ENCODE results near the gene CDH24. TPM values are rescaled to one million over a fixed set of nuclear protein-coding genes. Genes with fewer than 3 reads are reported as not detected.

The CDH24 gene
- total and polyA plus RNA-seq, 2 of the 8 experiments (the other 6 are each of a cell fraction or from before 2014, with no cell fraction given), result 18.1 to 27.6 TPM

DNA sequence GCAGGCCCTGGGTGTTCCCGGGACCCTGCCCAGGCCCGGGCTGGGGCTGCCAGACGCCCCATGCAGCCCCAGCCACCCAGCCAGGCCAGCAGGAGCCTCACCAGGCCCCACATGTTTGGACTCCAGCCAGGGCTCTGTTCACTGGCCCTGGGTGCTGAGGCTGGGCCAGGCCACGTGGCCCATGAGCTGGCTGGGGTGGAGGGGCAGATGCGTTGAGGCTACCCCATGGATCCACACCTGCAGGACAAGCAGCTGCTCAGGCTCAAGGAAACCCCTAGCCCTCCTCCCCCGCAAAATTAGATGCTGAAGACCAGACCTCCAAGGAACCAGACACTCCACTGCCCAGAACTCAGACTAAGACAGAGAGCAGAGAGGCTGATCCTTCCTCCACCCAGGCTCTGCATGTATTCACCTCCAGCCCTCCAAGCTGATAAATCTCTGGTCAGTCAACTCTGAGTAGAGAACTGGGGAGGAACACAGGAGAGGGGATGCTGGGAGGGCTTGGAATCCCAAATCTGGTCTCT lies 1.6 kb downstream of the CDH24 start:
- H3K9ac ChIP-seq (replicated peaks in 1 of 4; ENCODE audit: extremely low read depth in 1 of 4, low read depth in 3 of 4, low read length in 3 of 4), result no peak overlapping the region
- H3K4ac ChIP-seq (replicated peaks; ENCODE audit: insufficient read length, low read depth, low read length), result no peak overlapping the region
- no peak overlapping the region for H3K56ac ChIP-seq (replicated peaks; ENCODE audit: insufficient read length, low read depth, low read length)
- no peaks in the 10 kb centered on the region for H3K79me1 ChIP-seq (ENCODE audit: low read depth, low read length)
- 0 out of 2 replicates have a peak overlapping the region, but pooled peaks have one; percentile 15 for H2BK5ac ChIP-seq (ENCODE audit: low read depth, low read length)
- DNase-seq (ENCODE audit: low read depth in 1 of 2, low spot score in 2 of 2) (no peak), FAIRE-seq (no peak)
- ChIA-PET CTCF (ENCODE audit: partially characterized antibody) (interaction anchor here (0.6 to 29.2 kb wide), 25 partner anchors 8 to 290 kb away, joined by 3 to 785 read pairs (median 5); partner anchors contain the start of genes AJUBA and PSMB11), POLR2A (ENCODE audit: partially characterized antibody) (interaction anchor here (0.7 to 6.2 kb wide), 10 partner anchors 11 to 126 kb away, joined by 3 to 65 read pairs (median 6); partner anchors contain the start of genes ACIN1, AJUBA, PRMT5 and PSMB5)
- H4K20me1 ChIP-seq (replicated peaks in 1 of 2; ENCODE audit: control insufficient read depth in 1 of 2, insufficient read depth in 2 of 2, low read length in 2 of 2), result peaks cover 0 to 4% of the 10 kb centered on the region in 2 experiments
- H2AFZ ChIP-seq (ENCODE audit: low read length), result no peak overlapping the region
- no peaks in the 10 kb centered on the region for H3K9me3 ChIP-seq (ENCODE audit: insufficient read depth in 2 of 2, low read depth in 1 of 2, low read length in 1 of 2)
- H2BK20ac ChIP-seq (ENCODE audit: low read length), result 0 out of 2 replicates have a peak overlapping the region, but pooled peaks have one; percentile 61
- no peak overlapping the region for H4K91ac ChIP-seq (replicated peaks; ENCODE audit: insufficient read length, low read length)
- no peaks in the 10 kb centered on the region; a peak in 1 of 7 replicates for H3K27me3 ChIP-seq (replicated peaks in 1 of 4; ENCODE audit: control insufficient read depth in 3 of 4, extremely low read depth in 1 of 4, insufficient read depth in 3 of 4, low read length in 3 of 4)
- H3K79me2 ChIP-seq (ENCODE audit: control insufficient read depth in 1 of 2, insufficient read depth in 2 of 2, low read length in 2 of 2), result no peaks in the 10 kb centered on the region
- H3K4me2 ChIP-seq (ENCODE audit: insufficient read depth in 1 of 2, low read depth in 2 of 2, low read length in 2 of 2), result peak overlapping the region; percentile 89 to 91
- H3K18ac ChIP-seq (ENCODE audit: extremely low read depth, low read length), result 0 out of 2 replicates have a peak overlapping the region, but pooled peaks have one; percentile 53
- H2AK5ac ChIP-seq (ENCODE audit: low read depth, low read length), result no peak overlapping the region
- H3K36me3 ChIP-seq (ENCODE audit: control insufficient read depth in 2 of 4, insufficient read depth in 4 of 4, low read length in 3 of 4), result peaks cover 3 to 19% (median 13%) of the 10 kb centered on the region in 4 experiments; a peak in 7 of 8 replicates
- WGBS, 2 experiments (ENCODE audit: extremely low coverage in 1 of 2, insufficient coverage in 1 of 2, insufficient read length in 1 of 2, insufficient replicate concordance in 2 of 2, low coverage in 1 of 2, low lambda C conversion rate in 2 of 2, missing lambda C conversion rate in 1 of 2), result 90% methylated on average over 6 of the region's 6 CpGs; no CpG with 5 or more reads in 1 of the 2 experiments
- no peak overlapping the region for H2BK15ac ChIP-seq (ENCODE audit: low read length)
- no peak overlapping the region for H3K14ac ChIP-seq (ENCODE audit: insufficient read length)
- H2BK12ac ChIP-seq (ENCODE audit: low read depth, low read length), result no peak overlapping the region
- no peak overlapping the region for H3K27ac ChIP-seq (ENCODE audit: low read depth, low read length)
- H4K8ac ChIP-seq (ENCODE audit: extremely low read depth, insufficient read depth, low read length), result no peak overlapping the region
- H4K5ac ChIP-seq (ENCODE audit: insufficient read length, low read depth, low read length), result no peak overlapping the region
- no peak overlapping the region for H3K23ac ChIP-seq (ENCODE audit: insufficient read length)
- H3K4me3 ChIP-seq (ENCODE audit: extremely low read depth in 1 of 4, insufficient read depth in 2 of 4, low read depth in 3 of 4, low read length in 4 of 4), result peak overlapping the region in 2 of 4 experiments; percentile 34 to 82; a peak in 2 of 8 replicates
- no peak overlapping the region for H2BK120ac ChIP-seq (replicated peaks; ENCODE audit: low read depth, low read length)
- peaks cover 0 to 15% (median 4%) of the 10 kb centered on the region in 4 experiments; a peak in 4 of 7 replicates for H3K4me1 ChIP-seq (replicated peaks in 1 of 4; ENCODE audit: control insufficient read depth in 3 of 4, insufficient read depth in 4 of 4, low read length in 3 of 4)
- H3K23me2 ChIP-seq (ENCODE audit: low read depth, low read length), result peaks cover 12% of the 10 kb centered on the region
- TF ChIP-seq SRF (IDR thresholded peaks at IDR 0.05; ENCODE audit: low read depth, low read length) (no peak), CBX8 (IDR thresholded peaks at IDR 0.05; ENCODE audit: borderline replicate concordance, low read depth, low read length) (no peak), POLR2A (IDR thresholded peaks at IDR 0.05; ENCODE audit: control extremely low read depth in 1 of 2, low read depth in 2 of 2, low read length in 2 of 2) (no peak)

All from H1 (cell line).